ENCODE data around the gene TMEM14C. TPM values are rescaled to one million over a fixed set of nuclear protein-coding genes. Genes with fewer than 3 reads are reported as not detected.

The TMEM14C gene
- total RNA-seq, 1 donor = 142 TPM

DNA sequence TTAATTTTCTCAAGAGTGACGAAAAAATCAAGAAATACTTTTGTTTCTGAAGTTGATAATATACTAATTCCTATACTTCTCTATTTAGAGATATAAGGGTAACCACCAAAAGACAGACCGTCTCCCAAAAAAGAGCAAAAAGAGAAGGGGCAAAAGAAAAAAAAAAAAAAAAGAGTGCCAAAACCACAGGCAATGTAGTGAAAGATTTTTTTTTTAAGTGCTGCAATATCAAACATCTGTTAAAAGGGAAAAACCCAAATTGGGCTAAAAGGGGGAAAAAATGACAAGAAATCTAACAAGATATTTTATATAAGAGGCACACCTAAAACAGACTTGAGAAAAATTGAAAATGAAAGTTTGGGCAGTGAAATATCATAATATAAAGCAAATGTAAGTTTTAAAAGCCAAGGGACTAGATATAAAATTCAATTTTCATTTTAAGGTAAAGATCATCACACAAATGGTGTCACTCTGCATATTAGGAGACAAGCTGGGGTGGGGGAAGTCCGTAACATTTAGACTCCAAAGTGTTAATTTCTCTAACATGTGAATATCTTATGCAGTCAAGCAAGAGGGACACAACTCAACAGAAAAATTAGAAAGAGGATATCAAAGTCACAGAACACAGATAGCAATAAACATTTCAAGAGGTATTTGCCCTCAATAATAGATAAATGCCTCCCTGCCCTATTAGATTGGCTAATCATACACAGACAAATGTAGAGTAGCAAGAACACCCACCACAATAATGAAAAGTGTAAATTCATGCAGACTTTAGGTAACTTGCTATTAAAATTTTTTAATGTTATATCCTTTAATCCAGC is 37.6 kb upstream of the TMEM14C start:
- TF ChIP-seq CTCF (IDR thresholded peaks at IDR 0.05; ENCODE audit: insufficient read depth, low read depth, low read length) = no peak
- DNase-seq (ENCODE audit: low read depth) = no peak
- no peak overlapping the region for H3K4me3 ChIP-seq (ENCODE audit: low read depth, low read length)

- no peak for TF ChIP-seq CTCF (IDR thresholded peaks at IDR 0.05; ENCODE audit: insufficient read depth, low read depth, low read length)
- H3K4me3 ChIP-seq (ENCODE audit: low read depth, low read length) = no peak overlapping the region
- no peak for DNase-seq (ENCODE audit: low read depth)
Observed at GRCh38 chr6:10686901-10687300, 36.0 kb upstream of the TMEM14C start.

GRCh38 chr6:10687582-10687981 is 35.3 kb upstream of the TMEM14C start:
- no peak for TF ChIP-seq CTCF (IDR thresholded peaks at IDR 0.05; ENCODE audit: insufficient read depth, low read depth, low read length)
- H3K4me3 ChIP-seq (ENCODE audit: low read depth, low read length) = no peak overlapping the region
- DNase-seq (ENCODE audit: low read depth) = no peak

DNA sequence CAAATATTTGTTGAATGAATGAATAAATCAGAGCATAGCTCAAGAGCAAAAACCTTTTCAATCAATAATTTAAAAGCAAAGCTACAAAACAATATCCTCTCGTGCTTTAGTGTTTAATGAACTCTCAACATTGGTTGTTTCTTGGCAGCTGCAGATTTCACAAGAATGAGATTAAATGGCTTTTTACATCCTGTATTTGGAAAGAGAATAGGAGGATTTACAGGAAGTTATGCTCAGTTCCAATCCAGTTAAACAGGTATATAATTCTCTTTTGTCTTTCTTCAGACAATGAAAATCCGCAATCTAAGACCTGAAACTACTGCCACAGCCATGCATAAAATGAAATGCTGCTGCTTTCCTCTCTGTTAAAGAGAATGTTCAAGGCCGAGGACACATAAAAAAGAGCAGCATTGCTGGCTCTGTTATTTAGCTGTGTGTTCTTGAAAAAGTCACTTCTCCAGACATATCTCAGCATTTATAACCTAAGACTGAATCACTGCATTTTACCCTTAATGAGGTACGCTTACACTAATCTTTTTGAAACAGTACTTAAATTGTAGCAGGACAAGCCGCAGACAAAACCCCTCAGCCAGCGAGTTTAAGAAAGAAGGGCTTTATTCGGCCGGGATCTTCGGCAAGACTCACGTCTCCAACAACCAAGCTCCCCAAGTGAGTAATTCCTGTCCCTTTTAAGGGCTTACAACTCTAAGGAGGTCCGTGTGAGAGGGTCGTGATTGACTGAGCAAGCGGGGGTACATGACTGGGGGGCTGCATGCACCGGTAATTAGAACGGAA is 32.0 kb upstream of the TMEM14C start:
- no peak overlapping the region for H3K4me3 ChIP-seq (ENCODE audit: low read depth, low read length)
- TF ChIP-seq CTCF (IDR thresholded peaks at IDR 0.05; ENCODE audit: insufficient read depth, low read depth, low read length) = no peak
- no peak for DNase-seq (ENCODE audit: low read depth)

GRCh38 chr6:10692965-10693538 is 29.8 kb upstream of the TMEM14C start:
- peak overlapping the region; percentile 100 for H3K4me3 ChIP-seq (ENCODE audit: low read depth, low read length)
- no peak for DNase-seq (ENCODE audit: low read depth)
- TF ChIP-seq CTCF (IDR thresholded peaks at IDR 0.05; ENCODE audit: insufficient read depth, low read depth, low read length) = no peak

DNA sequence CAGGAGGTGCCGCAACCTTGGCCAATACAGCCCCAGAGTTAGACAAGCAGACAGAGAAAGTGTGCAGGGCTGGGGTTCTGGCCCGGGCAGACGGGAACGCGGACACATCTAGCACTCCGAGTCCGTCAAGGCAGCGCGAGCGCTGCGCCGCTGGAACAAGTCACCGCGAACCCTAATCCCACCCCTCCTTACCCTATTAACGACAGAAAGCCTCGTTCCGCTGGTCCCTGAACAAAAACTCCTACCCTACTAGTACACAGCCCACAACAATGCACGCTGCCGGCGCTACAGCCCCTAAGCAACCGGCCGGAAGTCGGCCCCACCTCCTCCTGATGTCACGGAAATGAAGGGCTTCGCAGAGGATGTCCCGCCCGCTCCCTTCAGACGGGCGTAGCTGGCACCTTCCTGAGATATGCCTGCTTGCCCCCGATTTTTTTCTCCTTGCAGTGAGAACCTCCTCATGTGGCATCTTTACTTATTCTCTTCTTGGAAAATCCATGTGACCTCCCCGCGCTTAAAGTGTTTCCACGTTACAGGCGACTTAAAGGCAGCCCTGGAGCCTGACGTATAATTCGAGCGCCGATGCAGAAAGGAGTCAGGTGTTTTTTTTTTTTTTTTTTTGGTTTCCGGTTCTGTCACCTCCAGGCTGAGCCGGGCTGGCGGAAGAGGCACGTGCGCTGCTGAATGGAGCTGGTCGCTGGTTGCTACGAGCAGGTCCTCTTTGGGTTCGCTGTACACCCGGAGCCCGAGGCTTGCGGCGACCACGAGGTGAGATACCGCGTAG is 28.4 kb upstream of the TMEM14C start, which contains the start of the genes C6orf52 and PAK1IP1:
C6orf52 (minus strand) TSS at position 315 of the 784 bp plus-strand sequence. CDS start 7,066 bp downstream, outside the sequence.
PAK1IP1 (plus strand) TSS at position 671 of the 784 bp plus-strand sequence; CDS start at position 685, 14 bp downstream.
- TF ChIP-seq CTCF (IDR thresholded peaks at IDR 0.05; ENCODE audit: insufficient read depth, low read depth, low read length) = no peak
- DNase-seq (ENCODE audit: low read depth) = peak; percentile 96
- H3K4me3 ChIP-seq (ENCODE audit: low read depth, low read length) = peak within 1 kb of the TSS; percentile 100

All from fibroblast of villous mesenchyme (primary cell).